BLaER1 treated with 17β-estradiol and CSF1 and Interleukin-3, amounts not matched to agents 10 nM and 100 nM (cell line): Measurements from ENCODE around the gene TIRAP.
"Not testable (repeated sequence)": the region's sequence is repeated elsewhere in the genome, so short reads cannot be mapped to it uniquely, and the experiment has no call there.

ENCODE experiments used
- H3K27ac ChIP-seq, 11 experiments: shearing (Covaris generic); formaldehyde crosslinking; 2 replicates each; pipeline ENCODE4 v1.8.1; 2022
- H3K27me3 ChIP-seq, 11 experiments: shearing (Covaris generic); formaldehyde crosslinking; 2 replicates each; pipeline ENCODE4 v1.8.1; 2022
- H3K36me3 ChIP-seq, 11 experiments: shearing (Covaris generic); formaldehyde crosslinking; 2 replicates each; pipeline ENCODE4 v1.8.1; 2022
- H3K4me1 ChIP-seq, 10 experiments: shearing (Covaris generic); formaldehyde crosslinking; 2 replicates each; pipeline ENCODE4 v1.8.1; 2022
- H3K4me2 ChIP-seq, 11 experiments: shearing (Covaris generic); formaldehyde crosslinking; 2 replicates each; pipeline ENCODE4 v1.8.1; 2022
- H3K4me3 ChIP-seq, 10 experiments: shearing (Covaris generic); formaldehyde crosslinking; 2 replicates each; pipeline ENCODE4 v1.8.1; 2022
- H3K9ac ChIP-seq, 11 experiments: shearing (Covaris generic); formaldehyde crosslinking; 2 replicates each; pipeline ENCODE4 v1.8.1; 2022
- H3K9me3 ChIP-seq, 11 experiments: shearing (Covaris generic); formaldehyde crosslinking; replicated peaks in 1 of 11; 2 replicates each; pipeline ENCODE4 v1.8.1; 2022
- H4K20me1 ChIP-seq, 11 experiments: shearing (Covaris generic); formaldehyde crosslinking; 2 replicates each; pipeline ENCODE4 v1.8.1; 2022
- Cebpa-rat ChIP-seq, 11 experiments: shearing (Covaris generic); IDR thresholded peaks; 2 replicates each; pipeline ENCODE4 v1.8.1; 2022

Gene TIRAP

DNA sequence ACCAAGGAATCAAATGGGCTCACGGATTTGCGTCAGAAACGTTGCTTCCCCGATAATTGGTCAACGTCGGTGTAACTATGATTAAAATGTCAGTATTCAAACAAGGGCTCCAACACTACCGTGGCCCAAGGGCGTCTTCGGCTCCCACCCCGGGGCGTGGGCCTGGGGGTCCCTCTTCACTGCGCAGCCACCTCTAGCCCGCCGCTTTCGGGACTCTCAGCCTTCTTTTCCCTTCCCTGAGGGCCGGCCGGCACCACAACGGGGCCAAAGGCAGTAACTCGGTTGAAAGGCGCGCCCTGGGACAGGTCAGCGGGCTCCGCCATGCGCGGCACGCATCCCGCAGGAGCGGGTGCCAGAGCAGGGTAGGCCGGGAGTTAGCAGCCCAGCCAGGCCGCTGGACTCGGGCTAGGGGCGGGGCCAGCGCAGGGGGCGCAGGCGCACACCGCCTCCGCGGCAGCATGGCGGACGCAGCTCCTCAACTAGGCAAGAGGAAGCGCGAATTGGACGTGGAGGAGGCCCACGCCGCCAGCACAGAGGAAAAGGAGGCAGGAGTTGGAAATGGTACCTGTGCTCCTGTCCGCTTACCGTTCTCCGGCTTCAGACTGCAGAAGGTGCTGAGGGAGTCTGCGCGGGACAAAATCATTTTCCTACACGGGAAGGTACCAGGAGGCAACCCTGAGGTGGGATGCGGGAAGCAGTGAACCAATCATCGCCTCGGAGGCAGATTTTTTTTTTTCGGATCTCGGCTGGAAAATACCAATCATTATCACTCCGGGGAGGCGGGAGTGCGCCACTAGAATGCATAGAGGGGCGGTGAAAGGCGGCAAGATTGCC lies 20.9 kb downstream of the TIRAP start, which contains the start of gene DCPS:
DCPS (plus strand) TSS at position 438 of the 834 bp plus-strand sequence; CDS start at position 459, 21 bp downstream.
- peaks cover 17 to 41% (median 32%) of the 10 kb centered on the region in 10 experiments for H3K4me1 ChIP-seq
- peaks cover 0 to 4% (median 0%) of the 10 kb centered on the region in 11 experiments; a peak in 3 of 22 replicates for H4K20me1 ChIP-seq
- H3K4me2 ChIP-seq = peak within 1 kb of the TSS; percentile 82 to 95 (median 90)
- TF ChIP-seq Cebpa-rat (IDR thresholded peaks at IDR 0.05) = no peak
- peak within 1 kb of the TSS; percentile 85 to 95 (median 92) for H3K27ac ChIP-seq
- peaks cover 5 to 42% (median 15%) of the 10 kb centered on the region in 11 experiments; a peak in 17 of 22 replicates for H3K36me3 ChIP-seq
- H3K9me3 ChIP-seq = no peaks in the 10 kb centered on the region
- peak within 1 kb of the TSS; percentile 61 to 77 (median 70) for H3K4me3 ChIP-seq
- peak within 1 kb of the TSS; percentile 87 to 95 (median 93) for H3K9ac ChIP-seq
- H3K27me3 ChIP-seq = no peaks in the 10 kb centered on the region

DNA sequence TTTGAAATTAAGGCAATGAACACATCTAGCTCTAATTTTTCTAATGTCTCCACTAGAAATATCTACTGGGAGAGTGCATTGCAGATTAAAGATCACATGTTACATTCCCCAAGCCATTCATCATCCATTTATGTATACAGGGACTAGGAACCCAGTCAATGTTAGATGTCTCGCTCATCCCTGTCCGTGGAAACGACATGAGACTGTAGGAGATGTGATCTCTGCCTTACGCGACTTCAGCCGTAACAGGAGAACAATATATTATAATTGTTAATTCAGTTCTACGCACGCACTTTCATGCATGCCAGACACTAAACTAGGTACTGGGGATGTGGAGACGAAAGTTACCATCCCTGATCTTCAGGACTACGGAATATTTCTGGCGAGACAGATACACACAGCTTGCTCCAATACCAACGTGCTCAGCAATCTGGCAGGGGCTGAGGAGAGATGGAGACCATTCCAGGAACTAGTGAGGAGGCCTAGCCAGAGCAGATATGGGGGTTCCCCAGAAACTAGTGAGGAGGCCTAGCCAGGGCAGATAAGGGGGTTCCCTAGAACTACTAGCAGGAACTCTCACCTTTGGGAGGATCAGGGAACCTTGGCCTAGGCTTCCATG lies 21.7 kb downstream of the TIRAP start:
- peaks cover 5 to 44% (median 18%) of the 10 kb centered on the region in 11 experiments; a peak in 15 of 22 replicates for H3K36me3 ChIP-seq
- peaks cover 17 to 41% (median 32%) of the 10 kb centered on the region in 10 experiments for H3K4me1 ChIP-seq
- H3K27me3 ChIP-seq = no peaks in the 10 kb centered on the region
- H3K4me3 ChIP-seq = peak overlapping the region; percentile 61 to 77 (median 70)
- peak overlapping the region; percentile 82 to 95 (median 90) for H3K4me2 ChIP-seq
- H3K9me3 ChIP-seq = no peaks in the 10 kb centered on the region
- H4K20me1 ChIP-seq = peaks cover 0 to 4% (median 0%) of the 10 kb centered on the region in 11 experiments; a peak in 3 of 22 replicates
- H3K27ac ChIP-seq = peak overlapping the region; percentile 85 to 95 (median 92); a peak in 21 of 22 replicates
- TF ChIP-seq Cebpa-rat (IDR thresholded peaks at IDR 0.05) = no peak
- H3K9ac ChIP-seq = peak overlapping the region; percentile 87 to 95 (median 93)

- no peak for TF ChIP-seq Cebpa-rat (IDR thresholded peaks at IDR 0.05)
- H3K9me3 ChIP-seq = no peaks in the 10 kb centered on the region
- no peak overlapping the region for H3K4me3 ChIP-seq
- no peaks in the 10 kb centered on the region for H3K27me3 ChIP-seq
- H3K4me1 ChIP-seq = peaks cover 19 to 46% (median 33%) of the 10 kb centered on the region in 10 experiments
- H3K27ac ChIP-seq = no peak overlapping the region
- peak overlapping the region in 6 of 11 experiments; percentile 7 to 86 (median 47); a peak in 4 of 22 replicates for H3K4me2 ChIP-seq
- H3K36me3 ChIP-seq = peaks cover 0 to 41% (median 19%) of the 10 kb centered on the region in 11 experiments; a peak in 16 of 22 replicates
- peaks cover 0 to 8% (median 2%) of the 10 kb centered on the region in 11 experiments; a peak in 10 of 22 replicates for H4K20me1 ChIP-seq
- H3K9ac ChIP-seq = no peak overlapping the region
Measured at GRCh38 chr11:126305699-126306098, 22.8 kb downstream of the TIRAP start.

DNA sequence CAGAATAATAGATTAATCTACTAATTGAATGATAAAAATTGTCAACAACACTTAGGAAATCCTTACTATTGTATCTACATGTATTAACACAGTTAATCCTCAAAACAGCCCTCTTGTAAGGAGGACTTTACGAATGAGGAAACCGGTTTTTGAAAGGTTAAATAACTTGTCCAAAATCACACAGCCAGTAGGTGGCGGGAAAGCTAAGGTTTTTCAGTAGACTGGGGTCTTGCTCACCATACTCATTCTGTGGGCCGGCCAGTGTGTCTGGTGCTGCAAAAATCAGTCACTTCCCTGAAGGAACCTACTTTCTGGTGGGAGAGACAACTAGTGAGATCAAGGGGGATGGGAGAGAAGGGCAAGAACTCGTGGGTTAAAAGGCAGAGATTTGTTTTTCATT lies 24.8 kb downstream of the TIRAP start:
- Histone ChIP-seq H3K27ac (no peak overlapping the region), H4K20me1 (peaks cover 0 to 14% (median 8%) of the 10 kb centered on the region in 11 experiments; a peak in 10 of 22 replicates), H3K4me3 (no peak overlapping the region), H3K9ac (no peak overlapping the region), H3K9me3 (no peaks in the 10 kb centered on the region), H3K36me3 (peaks cover 4 to 51% (median 33%) of the 10 kb centered on the region in 11 experiments; a peak in 17 of 22 replicates), H3K27me3 (no peaks in the 10 kb centered on the region), H3K4me2 (0 out of 22 replicates have a peak overlapping the region, but pooled peaks of 2 of the 11 experiments have one; percentile 3 to 8), H3K4me1 (peaks cover 32 to 54% (median 43%) of the 10 kb centered on the region in 10 experiments)
- TF ChIP-seq Cebpa-rat (IDR thresholded peaks at IDR 0.05) = no peak

DNA sequence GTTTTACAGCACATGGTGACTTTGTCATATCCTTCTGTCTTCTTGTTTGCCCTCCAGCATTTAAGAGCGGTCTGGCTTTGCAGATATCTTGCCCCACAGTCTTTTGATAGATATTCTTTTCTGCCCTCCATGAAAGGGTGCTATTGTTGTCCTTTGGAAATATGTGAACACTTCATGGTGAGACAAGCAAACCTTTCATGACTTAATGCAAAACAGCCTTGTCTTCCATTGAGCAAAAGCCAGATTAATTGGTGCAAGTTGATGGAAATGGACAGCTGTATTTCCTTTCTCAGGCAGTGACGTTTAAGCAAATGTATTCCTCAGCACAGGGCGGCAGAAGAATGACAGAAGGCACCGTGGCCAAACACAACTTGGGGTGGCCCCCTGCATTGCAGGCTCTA lies 25.4 kb downstream of the TIRAP start:
- H3K27ac ChIP-seq = no peak overlapping the region
- no peaks in the 10 kb centered on the region for H3K9me3 ChIP-seq
- peaks cover 4 to 56% (median 39%) of the 10 kb centered on the region in 11 experiments; a peak in 18 of 22 replicates for H3K36me3 ChIP-seq
- H4K20me1 ChIP-seq = peaks cover 0 to 14% (median 8%) of the 10 kb centered on the region in 11 experiments; a peak in 10 of 22 replicates
- TF ChIP-seq Cebpa-rat (IDR thresholded peaks at IDR 0.05) = no peak
- H3K4me3 ChIP-seq = no peak overlapping the region
- H3K27me3 ChIP-seq = no peaks in the 10 kb centered on the region
- H3K9ac ChIP-seq = no peak overlapping the region
- H3K4me1 ChIP-seq = peaks cover 26 to 48% (median 38%) of the 10 kb centered on the region in 10 experiments
- 0 out of 22 replicates have a peak overlapping the region, but pooled peaks of 1 of the 11 experiments have one; percentile 8 for H3K4me2 ChIP-seq

DNA sequence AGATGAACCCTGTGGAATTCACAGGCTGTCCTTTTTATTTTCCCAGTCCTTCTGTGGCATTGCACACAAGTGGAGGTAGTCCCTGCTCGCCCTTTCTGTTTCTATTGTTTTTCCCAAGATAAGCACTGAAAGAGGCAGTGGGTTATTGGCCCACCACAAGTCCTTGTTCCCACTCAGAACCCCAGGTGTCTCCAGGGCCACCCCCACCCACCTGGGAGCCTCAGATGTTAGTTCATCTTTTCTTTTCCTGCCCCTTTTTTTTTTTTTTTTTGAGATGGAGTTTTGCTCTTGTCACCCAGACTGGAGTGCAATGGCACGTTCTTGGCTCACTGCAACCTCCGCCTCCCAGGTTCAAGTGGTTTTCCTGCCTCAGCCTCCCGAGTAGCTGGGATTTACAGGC lies 25.9 kb downstream of the TIRAP start:
- H3K9me3 ChIP-seq, H3K4me2 ChIP-seq, H3K27ac ChIP-seq, H3K9ac ChIP-seq, H3K4me3 ChIP-seq, H3K27me3 ChIP-seq: not testable (repeated sequence)
- Histone ChIP-seq H4K20me1 (peaks cover 0 to 14% (median 8%) of the 10 kb centered on the region in 11 experiments; a peak in 10 of 22 replicates), H3K36me3 (peaks cover 8 to 60% (median 44%) of the 10 kb centered on the region in 11 experiments; a peak in 20 of 22 replicates), H3K4me1 (peaks cover 24 to 46% (median 37%) of the 10 kb centered on the region in 10 experiments)

GRCh38 chr11:126310200-126310991 lies 27.5 kb downstream of the TIRAP start:
- Histone ChIP-seq H3K27ac (no peak overlapping the region), H3K27me3 (no peaks in the 10 kb centered on the region), H3K9me3 (peaks cover 0 to 4% (median 0%) of the 10 kb centered on the region in 11 experiments; a peak in 2 of 22 replicates), H3K4me2 (peak overlapping the region in 3 of 11 experiments; percentile 1 to 18 (median 12); a peak in 4 of 22 replicates), H4K20me1 (peaks cover 0 to 14% (median 8%) of the 10 kb centered on the region in 11 experiments; a peak in 10 of 22 replicates), H3K4me3 (no peak overlapping the region), H3K9ac (no peak overlapping the region), H3K4me1 (peaks cover 15 to 35% (median 27%) of the 10 kb centered on the region in 10 experiments; a peak in 17 of 20 replicates), H3K36me3 (peaks cover 17 to 76% (median 59%) of the 10 kb centered on the region in 11 experiments; a peak in 20 of 22 replicates)
- no peak for TF ChIP-seq Cebpa-rat (IDR thresholded peaks at IDR 0.05)

GRCh38 chr11:126310992-126311310 lies 28.1 kb downstream of the TIRAP start:
- TF ChIP-seq Cebpa-rat (IDR thresholded peaks at IDR 0.05) = no peak
- H3K4me1 ChIP-seq = peaks cover 15 to 30% (median 24%) of the 10 kb centered on the region in 10 experiments; a peak in 18 of 20 replicates
- H3K4me2 ChIP-seq = peak overlapping the region in 3 of 11 experiments; percentile 1 to 18 (median 12); a peak in 5 of 22 replicates
- no peak overlapping the region for H3K4me3 ChIP-seq
- H4K20me1 ChIP-seq = peaks cover 0 to 14% (median 8%) of the 10 kb centered on the region in 11 experiments; a peak in 10 of 22 replicates
- peaks cover 17 to 81% (median 59%) of the 10 kb centered on the region in 11 experiments; a peak in 20 of 22 replicates for H3K36me3 ChIP-seq
- no peak overlapping the region for H3K9ac ChIP-seq
- no peak overlapping the region for H3K27ac ChIP-seq
- no peaks in the 10 kb centered on the region for H3K27me3 ChIP-seq
- peaks cover 0 to 8% (median 0%) of the 10 kb centered on the region in 11 experiments; a peak in 2 of 22 replicates for H3K9me3 ChIP-seq
